AG10803 (cell line): ENCODE measurements around the gene MFAP2.

Source experiments
- DNase-seq: peaks from one replicate; pipeline ENCODE4 v3.0.0; 2010; ENCODE audit warnings: low read depth
- H3K4me3 ChIP-seq: 2 replicates; pipeline ENCODE4 v1.5.1; 2011; ENCODE audit warnings: mild to moderate bottlenecking, low read length, control low read depth
- CTCF ChIP-seq: conservative IDR thresholded peaks from 2 replicates; pipeline ENCODE4 v1.5.1; 2011; ENCODE audit warnings: mild to moderate bottlenecking, low read length, control low read depth, inconsistent platforms

Gene MFAP2

GRCh38 chr1:17007121-17007520 is 26.7 kb upstream of the MFAP2 start:
- no peak for TF ChIP-seq CTCF
- H3K4me3 ChIP-seq: no peak overlapping the region
- no peak for DNase-seq

GRCh38 chr1:17005365-17005740 is 24.9 kb upstream of the MFAP2 start:
- no peak for DNase-seq
- H3K4me3 ChIP-seq: no peak overlapping the region
- TF ChIP-seq CTCF: no peak

GRCh38 chr1:17004466-17005364 is 24.3 kb upstream of the MFAP2 start:
- no peak overlapping the region for H3K4me3 ChIP-seq
- no peak for TF ChIP-seq CTCF
- DNase-seq: no peak

GRCh38 chr1:17002524-17002902 is 22.1 kb upstream of the MFAP2 start:
- no peak overlapping the region for H3K4me3 ChIP-seq
- DNase-seq: no peak
- no peak for TF ChIP-seq CTCF

GRCh38 chr1:17001760-17002523 is 21.5 kb upstream of the MFAP2 start:
- DNase-seq: no peak
- no peak overlapping the region for H3K4me3 ChIP-seq
- no peak for TF ChIP-seq CTCF

- DNase-seq: no peak
- 0 out of 2 replicates have a peak, but pooled peaks have one; percentile 1 for TF ChIP-seq CTCF
- H3K4me3 ChIP-seq: no peak overlapping the region
Observed at GRCh38 chr1:16999863-17000262, 19.4 kb upstream of the MFAP2 start.
